GM19043 (cell line): ENCODE measurements around the gene DNAJC13.
"Not testable (repeated sequence)": the region's sequence is repeated elsewhere in the genome, so short reads cannot be mapped to it uniquely, and the experiment has no call there.

Experiments
- ATAC-seq: cut with Tn5 transposase; IDR thresholded peaks from one replicate; pipeline ENCODE4 v1.9.1; 2021; ENCODE audit warnings: low read depth; ENCODE audit not compliant: unreplicated experiment

The DNAJC13 gene, protein sequence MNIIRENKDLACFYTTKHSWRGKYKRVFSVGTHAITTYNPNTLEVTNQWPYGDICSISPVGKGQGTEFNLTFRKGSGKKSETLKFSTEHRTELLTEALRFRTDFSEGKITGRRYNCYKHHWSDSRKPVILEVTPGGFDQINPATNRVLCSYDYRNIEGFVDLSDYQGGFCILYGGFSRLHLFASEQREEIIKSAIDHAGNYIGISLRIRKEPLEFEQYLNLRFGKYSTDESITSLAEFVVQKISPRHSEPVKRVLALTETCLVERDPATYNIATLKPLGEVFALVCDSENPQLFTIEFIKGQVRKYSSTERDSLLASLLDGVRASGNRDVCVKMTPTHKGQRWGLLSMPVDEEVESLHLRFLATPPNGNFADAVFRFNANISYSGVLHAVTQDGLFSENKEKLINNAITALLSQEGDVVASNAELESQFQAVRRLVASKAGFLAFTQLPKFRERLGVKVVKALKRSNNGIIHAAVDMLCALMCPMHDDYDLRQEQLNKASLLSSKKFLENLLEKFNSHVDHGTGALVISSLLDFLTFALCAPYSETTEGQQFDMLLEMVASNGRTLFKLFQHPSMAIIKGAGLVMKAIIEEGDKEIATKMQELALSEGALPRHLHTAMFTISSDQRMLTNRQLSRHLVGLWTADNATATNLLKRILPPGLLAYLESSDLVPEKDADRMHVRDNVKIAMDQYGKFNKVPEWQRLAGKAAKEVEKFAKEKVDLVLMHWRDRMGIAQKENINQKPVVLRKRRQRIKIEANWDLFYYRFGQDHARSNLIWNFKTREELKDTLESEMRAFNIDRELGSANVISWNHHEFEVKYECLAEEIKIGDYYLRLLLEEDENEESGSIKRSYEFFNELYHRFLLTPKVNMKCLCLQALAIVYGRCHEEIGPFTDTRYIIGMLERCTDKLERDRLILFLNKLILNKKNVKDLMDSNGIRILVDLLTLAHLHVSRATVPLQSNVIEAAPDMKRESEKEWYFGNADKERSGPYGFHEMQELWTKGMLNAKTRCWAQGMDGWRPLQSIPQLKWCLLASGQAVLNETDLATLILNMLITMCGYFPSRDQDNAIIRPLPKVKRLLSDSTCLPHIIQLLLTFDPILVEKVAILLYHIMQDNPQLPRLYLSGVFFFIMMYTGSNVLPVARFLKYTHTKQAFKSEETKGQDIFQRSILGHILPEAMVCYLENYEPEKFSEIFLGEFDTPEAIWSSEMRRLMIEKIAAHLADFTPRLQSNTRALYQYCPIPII (N-terminal part only)

DNA sequence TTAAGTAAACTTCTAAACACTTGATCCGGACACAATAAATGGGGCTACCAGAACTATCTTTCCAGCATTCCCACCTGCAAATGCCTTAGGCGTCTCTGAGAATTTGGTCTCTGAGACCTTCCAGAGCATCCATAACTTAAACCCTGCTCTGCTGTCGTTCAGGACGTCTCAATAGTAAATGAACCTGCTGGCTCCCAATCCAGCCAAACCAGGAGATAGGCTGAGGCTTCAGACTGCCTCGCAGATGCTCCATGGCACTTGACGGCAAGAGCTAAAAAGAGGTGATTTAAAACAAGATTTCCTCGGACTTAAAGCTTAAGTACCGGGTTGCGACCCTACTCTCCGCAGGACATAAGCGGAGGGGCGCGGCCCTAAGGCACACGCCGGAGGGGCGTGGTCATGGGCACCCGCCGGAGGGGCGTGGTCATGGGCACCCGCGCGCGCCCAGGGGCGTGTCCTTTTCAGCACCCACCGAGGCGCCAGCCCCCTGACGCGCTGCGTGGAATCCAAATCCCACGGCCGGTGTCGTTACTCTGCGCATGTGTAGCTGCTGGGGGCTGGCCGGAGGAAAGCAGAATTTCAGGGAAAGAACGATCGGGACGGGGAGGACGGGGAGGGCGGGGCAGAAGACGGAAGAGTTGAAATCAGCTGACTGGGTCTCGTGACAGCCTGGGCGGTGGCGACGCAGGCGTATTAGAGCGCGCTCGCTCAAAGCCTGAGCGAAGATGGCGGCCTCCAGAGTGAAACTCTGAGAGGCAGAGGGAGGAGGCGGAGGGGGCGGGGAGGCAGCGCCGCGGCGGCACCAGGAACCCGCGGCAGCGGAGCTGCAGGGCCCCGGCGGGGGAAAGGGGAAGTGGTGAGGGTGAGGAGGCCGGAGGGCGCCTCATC, at the start of gene DNAJC13:
Gene DNAJC13 (plus strand): TSS at position 696 of the 888 bp plus-strand sequence. CDS start 17,049 bp downstream, outside the sequence.
- peak; percentile 92 for ATAC-seq

DNA sequence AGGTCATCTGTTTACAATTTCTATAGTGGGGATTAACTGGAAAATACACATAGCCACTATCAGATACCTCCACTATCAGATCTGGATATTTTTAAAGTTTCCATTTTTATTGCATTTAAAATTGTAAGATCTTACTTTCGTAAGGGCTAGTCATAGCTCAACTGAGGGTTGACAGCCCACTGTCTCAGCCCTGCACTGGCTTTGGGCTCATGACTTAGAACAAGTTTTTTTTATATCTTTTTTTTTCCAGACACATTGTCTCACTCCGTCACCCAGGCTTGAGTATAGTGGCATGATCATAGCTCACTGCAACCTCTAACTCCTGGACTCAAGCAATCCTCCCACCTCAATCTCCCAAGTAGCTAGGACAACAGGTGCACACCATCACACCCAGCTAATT, 48.8 kb upstream of the DNAJC13 start:
- ATAC-seq, result no peak

DNA sequence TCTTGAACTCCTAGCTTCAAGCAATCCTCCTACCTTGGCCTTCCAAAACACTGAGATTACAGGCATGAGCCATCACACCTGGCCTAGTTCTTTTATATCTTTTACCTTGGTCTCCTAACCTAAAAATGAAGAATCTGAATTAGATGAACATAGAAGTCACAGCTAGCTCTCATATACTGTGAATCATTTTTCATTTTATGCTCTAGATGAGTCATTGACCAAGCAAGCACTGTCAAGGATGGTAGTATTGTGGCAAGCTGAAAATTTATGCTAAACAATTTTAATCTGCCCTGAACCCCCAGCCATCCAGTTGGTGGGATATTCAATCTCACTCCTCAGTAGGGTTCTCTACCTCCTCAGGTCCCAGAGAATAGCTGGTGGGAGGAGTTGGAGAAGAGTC, 48.3 kb upstream of the DNAJC13 start:
- ATAC-seq, result no peak

DNA sequence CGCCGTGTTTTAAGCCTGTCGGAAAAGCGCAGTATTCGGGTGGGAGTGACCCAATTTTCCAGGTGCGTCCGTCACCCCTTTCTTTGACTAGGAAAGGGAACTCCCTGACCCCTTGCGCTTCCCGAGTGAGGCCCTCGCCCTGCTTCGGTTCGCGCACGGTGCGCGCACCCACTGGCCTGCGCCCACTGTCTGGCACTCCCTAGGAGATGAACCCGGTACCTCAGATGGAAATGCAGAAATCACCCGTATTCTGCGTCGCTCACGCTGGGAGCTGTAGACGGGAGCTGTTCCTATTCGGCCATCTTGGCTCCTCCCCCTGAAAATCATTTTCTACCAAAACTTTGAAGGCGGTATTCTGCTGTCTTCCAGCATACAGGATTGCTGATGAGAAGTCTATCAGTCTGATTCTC, 40.4 kb upstream of the DNAJC13 start:
- ATAC-seq, result not testable (repeated sequence)

DNA sequence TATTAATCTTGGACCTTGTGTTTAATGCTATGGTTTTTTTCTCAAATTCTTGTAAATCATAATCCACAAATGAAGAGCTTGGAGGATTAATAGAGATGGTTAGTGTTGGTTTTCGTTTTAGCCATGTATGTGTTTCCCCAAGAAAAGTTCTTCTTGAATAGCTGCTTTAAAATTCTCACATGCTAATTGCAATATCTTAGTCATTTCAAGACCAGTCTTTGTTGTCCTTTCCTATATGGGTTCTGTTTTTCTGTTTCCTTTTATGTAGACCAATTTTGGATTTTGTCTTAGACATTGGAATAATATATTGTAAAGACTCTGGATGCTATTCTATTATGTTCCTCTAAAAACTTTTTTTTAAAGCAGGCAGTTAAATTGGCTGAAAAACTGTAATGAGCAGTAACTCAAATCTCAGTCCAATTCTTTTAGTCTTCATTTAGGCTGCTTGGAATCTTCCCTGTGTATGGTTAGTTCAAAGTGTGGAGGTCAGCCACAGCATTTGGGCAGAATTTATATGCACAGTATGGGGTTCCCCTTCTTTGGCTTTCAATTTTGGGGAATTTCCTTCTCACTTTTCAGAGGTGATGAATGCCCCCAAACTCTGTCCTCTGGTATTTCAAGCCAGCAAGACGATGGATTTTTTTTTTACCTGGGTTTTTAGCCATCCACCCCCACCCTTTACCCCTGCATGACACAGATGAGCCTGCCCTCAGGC, 39.1 kb upstream of the DNAJC13 start:
- ATAC-seq, result no peak

DNA sequence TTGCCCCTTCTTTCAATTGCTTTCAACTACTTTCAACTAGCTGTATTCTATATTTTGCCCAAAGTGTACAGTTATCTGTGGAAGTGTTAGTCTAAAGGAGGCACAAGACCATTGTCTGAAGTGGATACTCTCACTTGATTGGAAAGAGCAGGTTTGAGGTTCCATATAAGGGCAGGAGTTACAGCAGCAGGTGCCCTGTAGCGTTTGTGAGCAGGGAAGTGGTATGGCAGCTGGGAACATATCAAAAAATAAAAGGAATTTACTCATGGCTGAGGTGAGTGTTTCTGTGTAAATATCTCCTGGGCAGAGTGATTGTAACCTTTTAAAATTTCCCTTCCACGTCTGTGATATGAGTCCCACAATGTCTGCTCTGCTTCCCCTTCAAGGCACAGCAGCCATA, 38.5 kb upstream of the DNAJC13 start:
- no peak for ATAC-seq

DNA sequence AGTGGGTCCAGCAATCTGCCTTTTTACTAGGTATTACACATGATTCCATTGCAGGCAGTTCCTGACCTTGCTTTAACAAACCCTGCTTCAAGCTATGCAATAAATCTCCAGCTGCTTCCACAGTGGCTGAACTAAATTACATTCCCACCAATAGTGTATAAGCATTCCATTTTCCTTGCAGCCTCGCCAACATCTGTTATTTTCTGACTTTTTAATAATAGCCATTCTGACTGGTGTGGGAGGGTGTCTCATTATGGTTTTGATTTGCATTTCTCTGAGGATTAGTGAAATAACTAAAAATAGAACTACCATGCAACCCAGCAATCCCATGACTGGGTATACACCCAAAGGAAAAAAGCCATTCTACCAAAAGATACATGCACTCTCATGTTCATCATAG, 36.4 kb upstream of the DNAJC13 start:
- no peak for ATAC-seq

DNA sequence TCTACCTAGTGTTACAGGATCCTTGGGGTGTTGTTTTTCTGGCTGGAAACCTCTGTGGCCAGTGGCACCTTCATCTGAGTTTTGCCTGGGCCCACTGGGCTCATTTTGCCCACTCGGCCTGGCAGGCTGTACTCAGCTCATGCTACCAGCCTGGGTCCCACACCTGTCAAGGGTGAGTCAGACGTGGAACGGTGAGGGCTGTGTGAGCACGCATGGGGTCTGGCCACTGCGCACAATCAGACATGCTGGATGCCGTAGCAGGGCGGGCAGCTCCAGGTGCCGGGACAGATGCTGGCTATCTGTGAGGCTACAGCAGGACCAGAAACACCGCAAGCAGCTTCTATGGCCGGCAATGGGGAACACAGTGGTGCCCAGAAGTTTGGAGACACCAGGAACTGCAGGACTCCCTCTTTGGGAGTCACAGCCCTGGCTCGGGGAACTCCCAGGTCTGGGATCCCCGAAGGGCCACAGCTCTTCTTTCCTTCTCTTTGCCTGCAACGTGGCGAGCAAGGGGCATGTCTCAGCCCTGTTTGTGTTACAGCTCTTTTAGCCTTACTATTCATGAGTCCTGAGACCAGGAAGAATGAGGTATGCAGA, 35.9 kb upstream of the DNAJC13 start:
- ATAC-seq, result no peak

DNA sequence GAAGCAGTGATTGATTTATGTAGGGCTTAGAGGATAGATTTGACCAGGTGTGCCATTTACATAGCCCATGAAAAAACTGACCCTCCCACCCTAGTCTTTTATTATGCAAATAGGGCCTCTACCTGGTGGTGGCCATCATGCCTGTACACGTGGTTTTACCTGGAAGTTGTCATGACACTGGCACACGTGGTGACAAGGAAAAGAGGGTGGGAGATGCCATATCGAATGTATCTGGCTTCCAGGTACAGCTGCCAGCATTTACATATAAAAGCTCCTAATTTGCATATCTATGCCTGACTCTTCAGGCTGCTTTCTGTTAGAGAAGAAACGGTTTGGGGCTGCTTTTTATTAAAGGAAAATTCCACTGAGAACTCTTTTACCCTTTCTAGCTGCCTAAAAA, 35.0 kb upstream of the DNAJC13 start:
- no peak for ATAC-seq

DNA sequence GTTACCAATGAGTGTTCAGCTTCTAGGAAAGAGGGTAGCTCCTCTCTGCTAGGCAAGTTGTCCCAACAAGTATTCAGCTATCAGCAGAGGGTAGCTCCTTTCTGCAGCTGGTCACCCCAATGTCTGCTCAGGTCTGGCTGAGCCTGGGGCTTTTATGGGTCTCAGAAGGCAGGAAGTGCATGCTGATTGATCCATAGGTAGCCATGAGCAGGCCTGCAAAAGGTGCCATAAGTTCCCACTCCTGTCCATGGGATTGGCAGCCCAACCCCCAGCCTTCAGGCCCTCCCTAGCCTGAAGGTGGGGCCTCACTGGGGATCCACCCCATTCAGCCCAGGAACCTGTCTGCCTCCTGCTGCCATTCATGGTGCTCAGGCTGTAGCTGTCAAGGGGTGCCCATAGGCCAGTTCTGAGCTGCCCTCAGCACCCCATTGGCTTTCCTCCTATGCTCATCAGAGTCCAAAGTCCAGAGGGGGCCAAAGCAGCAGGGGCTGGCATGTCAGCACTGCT, 34.6 kb upstream of the DNAJC13 start:
- no peak for ATAC-seq

DNA sequence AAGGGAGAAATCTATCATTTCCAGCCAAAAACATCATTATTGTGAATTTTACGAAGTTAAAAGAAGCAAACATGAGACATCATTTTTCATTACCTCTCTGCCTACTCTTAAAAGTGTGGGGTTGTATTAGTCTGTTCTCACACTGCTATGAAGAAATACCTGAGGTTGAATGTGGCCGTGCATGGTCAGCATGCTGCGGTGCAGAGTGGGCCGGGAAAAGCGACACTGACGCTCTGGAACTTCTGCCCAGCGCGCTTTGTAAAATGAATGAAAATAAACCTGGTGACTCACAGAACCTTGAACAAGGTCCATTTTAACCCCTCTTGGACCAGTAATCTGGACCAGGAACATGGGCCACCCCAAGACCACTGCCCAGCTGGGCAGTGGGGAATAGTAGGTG, 31.0 kb upstream of the DNAJC13 start:
- ATAC-seq, result no peak

DNA sequence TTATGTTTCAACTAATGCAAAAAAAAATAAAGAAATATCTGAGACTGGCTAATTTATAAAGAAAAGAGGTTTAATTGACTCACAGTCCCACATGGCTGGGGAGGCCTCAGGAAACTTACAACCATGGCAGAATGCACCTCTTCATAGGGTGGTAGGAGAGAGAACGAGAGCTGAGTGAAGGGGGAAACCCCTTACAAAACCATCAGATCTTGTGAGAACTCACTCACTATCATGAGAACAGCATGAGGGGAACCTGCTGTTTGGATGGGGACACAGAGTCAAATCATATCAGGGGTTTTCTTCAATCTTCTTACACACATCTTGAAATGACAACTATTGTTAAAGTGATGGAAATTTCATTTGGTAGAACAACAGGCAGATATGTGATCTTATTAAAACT, 24.6 kb upstream of the DNAJC13 start:
- not testable (repeated sequence) for ATAC-seq

DNA sequence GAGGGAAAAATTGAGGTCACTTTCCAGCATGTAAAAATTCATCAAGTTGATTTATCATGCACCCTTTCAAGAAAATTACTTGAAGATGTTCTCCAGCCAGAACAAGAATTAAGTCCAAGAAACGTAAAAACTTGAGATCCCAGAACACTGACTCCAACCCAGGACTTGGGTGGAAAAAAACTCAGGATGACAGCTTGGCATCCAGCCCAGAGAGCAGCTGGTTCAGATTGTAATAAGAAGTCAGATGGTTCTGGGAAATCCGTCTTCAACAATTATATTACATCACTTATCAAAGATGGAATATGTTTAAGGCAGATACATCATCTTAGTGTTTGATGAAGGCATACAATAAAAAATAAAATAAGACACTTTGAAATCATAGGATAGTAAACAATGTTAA, 23.0 kb upstream of the DNAJC13 start:
- no peak for ATAC-seq

DNA sequence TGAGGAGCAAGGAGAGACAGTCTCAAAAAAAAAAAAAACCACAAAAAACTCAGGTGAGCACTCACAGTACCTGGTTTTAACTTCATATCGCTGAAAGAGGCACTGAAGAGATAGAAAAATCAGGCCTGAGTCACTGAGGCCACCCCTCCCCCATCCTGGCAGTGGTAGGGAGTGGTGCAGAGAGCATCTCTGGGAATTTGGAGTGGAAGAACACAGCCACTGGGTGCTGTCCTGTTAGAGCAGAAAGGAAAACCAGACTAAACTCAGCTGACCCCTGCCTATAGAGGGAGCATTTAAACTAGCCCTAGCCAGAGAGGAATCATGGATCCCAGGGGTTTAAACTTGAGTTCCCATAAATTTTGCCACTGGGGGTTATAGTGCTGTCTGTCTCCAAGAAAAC, 22.2 kb upstream of the DNAJC13 start:
- no peak for ATAC-seq

DNA sequence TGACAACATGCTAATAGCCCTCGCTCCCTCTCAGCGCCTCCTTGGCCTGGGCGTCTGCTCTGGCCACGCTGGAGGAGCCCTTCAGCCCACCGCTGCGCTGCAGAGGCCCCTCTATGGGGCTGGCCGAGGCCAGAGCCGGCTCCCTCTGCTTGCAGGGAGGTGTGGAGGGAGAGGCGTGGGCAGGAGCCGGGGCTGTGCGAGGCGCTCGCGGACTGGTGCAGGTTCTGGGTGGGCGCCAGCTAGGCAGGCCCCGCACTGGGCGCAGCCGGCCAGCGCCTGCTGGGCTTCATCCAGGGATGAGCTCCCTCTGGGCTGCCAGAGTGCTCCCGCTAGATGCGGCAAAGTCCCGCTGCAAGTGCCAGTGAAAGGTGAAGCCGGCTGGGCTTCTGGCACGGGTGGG, 21.0 kb upstream of the DNAJC13 start:
- ATAC-seq, result no peak

DNA sequence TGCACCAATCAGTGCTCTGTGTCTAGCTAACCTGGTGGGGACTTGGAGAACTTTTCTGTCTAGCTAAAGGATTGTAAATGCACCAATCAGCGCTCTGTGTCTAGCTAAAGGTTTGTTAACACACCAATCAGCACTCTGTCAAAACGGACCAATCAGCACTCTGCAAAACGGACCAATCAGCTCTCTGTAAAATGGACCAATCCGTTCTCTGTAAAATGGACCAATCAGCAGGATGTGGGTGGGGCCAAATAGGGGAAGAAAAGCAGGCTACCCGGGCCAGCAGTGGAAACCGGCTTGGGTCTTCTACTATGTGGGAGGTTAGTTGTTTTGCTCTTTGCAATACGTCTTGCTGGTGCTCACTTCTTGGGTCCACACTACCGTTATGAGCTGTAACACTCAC, 20.5 kb upstream of the DNAJC13 start:
- ATAC-seq, result not testable (repeated sequence)

DNA sequence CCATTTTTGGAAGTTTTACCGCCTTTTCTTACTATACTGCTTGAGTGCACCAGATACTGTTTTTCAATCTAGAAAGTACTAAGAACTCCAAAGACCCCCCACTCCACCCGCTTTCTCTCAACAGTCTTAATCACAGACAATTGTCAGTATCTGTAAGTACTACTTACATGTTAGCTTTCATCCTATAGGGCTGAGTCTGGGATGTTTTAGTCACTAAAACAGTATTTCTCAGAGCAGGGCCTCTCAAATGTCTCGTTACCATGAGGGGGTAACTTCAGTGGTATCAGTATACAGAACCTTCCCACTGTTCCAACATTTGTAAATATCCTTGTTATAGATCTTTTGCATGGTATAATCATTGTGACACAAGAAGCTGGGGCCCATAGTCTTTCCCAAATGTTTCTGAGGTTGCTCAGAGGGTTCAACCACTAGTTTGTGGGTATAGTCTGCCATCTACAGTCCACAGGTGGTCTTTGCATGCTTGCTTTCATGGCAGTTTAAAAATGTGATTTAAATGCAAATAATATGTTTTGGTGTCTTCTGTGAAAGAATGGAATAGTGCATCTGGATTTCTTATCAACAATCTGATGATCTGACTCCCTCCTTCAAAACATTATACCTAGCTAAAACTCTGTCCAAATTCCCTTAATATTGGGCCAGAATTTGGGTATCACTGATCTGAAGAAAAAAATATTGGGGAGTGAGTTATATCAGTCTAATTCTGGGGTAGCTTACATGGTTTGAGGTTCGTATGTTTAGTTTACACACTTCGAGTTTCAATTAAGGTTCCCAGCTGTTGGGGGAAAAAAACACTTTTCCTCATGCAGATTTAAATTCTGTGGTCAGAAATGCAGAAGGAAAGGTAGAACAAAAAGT, 18.0 kb upstream of the DNAJC13 start:
- no peak for ATAC-seq

DNA sequence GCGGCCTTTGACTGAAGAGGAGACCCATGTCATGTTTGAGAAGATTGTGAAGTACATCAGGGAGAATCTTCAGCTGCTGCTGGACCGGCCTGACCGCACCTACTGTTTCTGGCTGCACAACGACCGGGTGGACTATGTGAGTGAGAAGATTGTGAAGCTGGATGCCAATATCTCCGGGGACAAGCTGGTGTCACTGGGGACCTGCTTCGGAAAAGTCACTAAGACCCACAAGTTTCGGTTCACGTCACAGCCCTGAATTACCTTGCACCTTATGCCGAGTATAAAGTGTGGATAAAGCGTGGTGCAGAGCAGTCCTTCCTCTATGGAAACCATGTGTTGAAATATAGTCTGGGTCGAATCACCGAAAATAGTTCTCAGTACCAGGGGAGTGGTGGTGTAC, 16.0 kb upstream of the DNAJC13 start:
- no peak for ATAC-seq
